Left colon (tissue), 2 donors: ENCODE measurements around the gene PLXNB3. TPM values are rescaled to one million over a fixed set of nuclear protein-coding genes. Genes with fewer than 3 reads are reported as not detected.

ENCODE experiments used
- ATAC-seq: fragments of 200-7000 bp; cut with Tn5 transposase; one replicate; pipeline ENCODE4 v1.9.1; 2020; ENCODE audit warnings: mild to moderate bottlenecking, moderate library complexity
- DNase-seq, 2 donors: peaks; one replicate each; pipeline ENCODE4 v3.0.0-alpha.2; 2020
- intact Hi-C, 2 donors: fragments of 100-400 bp; cut with DNase I in 1 of 2; cut with micrococcal nuclease in 1 of 2; formaldehyde crosslinking; loops; one replicate each; pipeline versions ENCODE4 v1.11.2 to v1.14.0; 2022; cut with DNase I, micrococcal nuclease
- total RNA-seq, 2 donors: library from RNA; stranded (reverse); fragmentation: NEBNext Ultra II Directional; extraction: Animal tissue kit (Norgen Biotek cat#: 25700); gene quantifications; one replicate each; pipeline ENCODE4 v1.2.1, GENCODE V29; 2021
- donor health status: DM: no; HTN: no; CAD: no.
- donor health status: DM: yes; HTN: yes; CAD: no.

Gene PLXNB3
- total RNA-seq, 2 donors from 2014 or later = 1.0 to 5.4 TPM

DNA sequence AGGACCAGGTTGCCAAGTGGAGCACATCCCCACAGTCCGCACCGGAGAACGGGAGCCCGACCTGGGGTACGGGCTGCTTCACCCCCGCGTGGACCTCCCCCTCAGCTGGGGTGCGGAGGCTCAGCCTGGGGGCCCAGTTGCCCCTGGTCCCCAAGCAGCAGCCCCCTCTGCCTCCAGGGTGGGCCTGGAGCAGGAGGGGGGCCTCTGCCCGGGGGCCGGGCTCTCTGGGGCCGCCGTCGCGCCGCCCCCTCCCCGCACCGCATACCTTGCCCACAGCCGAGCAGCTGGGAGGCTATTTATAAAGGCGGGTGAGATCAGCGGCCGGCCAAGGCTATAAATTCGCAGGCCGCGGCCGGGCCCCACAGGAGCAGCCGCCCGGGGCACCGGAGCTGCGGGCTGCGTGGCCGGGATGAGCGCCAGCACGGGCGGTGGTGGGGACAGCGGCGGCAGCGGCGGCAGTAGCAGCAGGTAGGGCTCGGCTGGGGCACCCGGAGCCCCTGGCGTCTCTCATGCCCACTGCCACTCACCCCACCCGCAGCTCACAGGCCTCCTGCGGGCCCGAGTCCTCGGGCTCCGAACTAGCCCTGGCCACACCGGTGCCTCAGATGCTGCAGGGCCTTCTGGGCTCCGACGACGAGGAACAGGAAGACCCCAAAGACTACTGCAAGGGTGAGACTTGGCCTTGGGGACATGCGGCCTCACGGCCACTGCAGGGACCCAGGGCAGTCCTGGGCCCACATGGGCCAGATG is 16.8 kb downstream of the PLXNB3 start, which contains the start of gene SRPK3:
SRPK3 (plus strand) TSS at position 364 of the 750 bp plus-strand sequence; CDS start at position 410, 46 bp downstream.
- peak; percentile 44 for ATAC-seq
- DNase-seq = no peak
- intact Hi-C loops = no loop called here

DNA sequence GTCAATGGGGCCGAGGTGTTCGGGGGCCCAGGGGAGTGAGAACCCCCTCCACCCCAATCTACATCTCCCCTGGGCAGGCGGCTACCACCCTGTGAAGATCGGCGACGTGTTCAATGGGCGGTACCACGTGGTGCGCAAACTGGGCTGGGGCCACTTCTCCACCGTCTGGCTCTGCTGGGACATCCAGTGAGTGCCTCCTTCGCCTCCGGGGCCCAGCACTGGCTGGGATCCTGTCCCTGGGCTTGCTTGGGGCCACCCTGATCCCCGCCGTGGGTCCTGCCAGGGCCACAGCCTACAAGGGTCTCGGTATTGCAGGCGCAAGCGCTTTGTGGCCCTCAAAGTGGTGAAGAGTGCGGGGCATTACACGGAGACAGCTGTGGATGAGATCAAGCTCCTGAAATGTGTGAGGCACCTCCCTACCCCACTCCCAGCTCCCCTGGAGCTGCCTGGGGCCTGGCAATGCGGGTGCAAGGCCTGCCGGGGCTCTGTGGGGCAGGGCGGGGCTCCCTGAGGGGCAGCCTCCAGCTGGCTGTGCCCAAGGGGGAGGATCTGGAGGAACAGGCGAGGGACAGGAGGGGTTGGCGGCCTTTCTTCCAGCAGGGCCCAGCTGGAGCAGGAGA is 17.5 kb downstream of the PLXNB3 start:
- DNase-seq (peak in 1 of 2 donors; percentile 29), ATAC-seq (peak; percentile 58)
- intact Hi-C loops = no loop called here

DNA sequence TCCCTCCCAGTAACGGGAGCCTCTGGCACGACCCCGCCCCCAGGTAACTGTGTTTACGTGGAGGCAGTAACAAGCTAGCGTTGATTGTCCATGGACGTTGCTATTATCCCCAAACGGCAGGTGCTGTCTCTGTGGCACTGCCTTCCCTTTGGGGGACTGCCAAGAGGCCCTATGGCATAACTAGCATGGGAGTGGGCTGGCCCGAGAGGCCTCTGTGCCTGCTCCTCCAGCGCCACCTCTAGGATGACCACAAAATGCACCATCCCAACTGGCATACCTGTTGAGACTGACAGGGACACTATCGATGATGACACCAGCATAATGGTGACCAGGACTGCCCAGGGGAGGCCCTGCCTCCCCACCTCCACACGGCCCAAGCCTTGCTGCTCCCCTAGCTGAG is 18.3 kb downstream of the PLXNB3 start:
- DNase-seq (peak in 1 of 2 donors; percentile 29), ATAC-seq (peak; percentile 25)
- intact Hi-C loops = no loop called here

DNA sequence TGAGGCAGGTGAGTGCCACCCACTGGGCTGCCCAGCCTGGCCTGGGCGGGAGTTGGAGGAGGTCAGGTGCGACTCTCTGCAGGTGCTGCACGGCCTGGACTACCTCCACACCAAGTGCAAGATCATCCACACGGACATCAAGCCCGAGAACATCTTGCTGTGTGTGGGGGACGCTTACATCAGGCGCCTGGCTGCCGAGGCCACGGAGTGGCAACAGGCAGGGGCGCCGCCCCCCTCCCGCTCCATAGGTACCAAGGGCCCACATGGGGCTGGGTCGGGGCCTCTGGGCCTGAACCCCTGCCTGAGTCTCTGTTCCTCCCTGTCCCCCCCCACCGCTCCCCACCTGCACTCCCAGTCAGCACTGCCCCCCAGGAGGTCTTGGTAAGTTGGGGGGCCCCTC is 18.8 kb downstream of the PLXNB3 start:
- ATAC-seq = no peak
- no peak for DNase-seq
- intact Hi-C loops = no loop called here

DNA sequence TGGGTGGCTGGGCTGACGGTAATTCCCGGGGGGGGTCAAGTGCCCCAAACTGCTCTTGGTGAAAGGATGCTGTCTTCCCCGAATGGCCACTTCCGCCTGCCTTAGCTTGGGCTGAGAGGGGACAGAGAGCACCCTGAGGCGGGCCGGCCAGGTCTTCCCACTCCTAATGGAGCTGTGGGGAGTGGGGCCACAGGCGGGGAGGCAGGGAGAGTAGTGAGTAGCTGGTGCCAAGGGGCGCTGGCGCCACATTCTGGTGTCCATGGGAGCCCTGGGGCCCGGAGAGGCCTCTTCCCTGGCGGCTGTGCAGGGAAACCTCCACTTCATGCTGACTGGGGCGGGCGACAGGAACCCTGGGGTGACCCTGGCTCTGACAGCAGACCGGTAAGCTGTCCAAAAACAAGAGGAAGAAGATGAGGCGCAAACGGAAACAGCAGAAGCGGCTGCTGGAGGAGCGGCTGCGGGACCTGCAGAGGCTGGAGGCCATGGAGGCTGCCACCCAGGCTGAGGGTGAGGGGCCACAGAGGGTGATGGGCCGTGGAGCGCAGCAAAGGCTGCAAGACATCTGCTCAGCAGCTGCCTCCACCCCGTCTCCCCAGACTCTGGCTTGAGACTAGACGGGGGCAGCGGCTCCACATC is 19.4 kb downstream of the PLXNB3 start:
- DNase-seq (no peak), ATAC-seq (no peak)
- intact Hi-C loops = no loop called here

DNA sequence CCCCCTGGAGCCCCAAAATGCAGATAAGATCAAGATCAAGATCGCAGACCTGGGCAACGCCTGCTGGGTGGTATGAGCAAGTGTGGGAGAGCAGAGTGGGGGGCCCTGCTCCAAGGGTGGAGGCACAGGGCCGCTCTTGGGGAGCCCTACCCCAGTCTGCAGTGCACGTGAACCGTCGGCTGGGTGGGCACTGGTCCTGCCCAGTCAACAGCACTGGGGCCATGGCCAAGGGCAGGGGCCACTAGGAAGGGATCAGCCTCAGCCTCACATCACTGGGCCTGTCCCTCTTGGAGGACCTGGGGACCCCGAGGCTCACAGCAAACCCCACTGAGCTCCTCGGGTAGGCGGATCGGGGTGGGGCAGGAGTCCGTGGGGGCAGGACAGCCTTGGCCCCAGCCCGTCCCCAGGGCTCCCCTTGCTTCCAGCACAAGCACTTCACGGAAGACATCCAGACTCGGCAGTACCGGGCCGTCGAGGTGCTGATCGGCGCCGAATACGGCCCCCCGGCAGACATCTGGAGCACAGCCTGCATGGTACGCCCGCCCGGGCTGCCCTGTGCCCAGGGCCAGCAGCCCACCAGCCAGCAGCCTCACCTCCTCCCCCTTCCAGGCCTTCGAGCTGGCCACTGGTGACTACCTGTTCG is 20.4 kb downstream of the PLXNB3 start:
- DNase-seq = no peak
- intact Hi-C loops = no loop called here
- ATAC-seq = no peak

DNA sequence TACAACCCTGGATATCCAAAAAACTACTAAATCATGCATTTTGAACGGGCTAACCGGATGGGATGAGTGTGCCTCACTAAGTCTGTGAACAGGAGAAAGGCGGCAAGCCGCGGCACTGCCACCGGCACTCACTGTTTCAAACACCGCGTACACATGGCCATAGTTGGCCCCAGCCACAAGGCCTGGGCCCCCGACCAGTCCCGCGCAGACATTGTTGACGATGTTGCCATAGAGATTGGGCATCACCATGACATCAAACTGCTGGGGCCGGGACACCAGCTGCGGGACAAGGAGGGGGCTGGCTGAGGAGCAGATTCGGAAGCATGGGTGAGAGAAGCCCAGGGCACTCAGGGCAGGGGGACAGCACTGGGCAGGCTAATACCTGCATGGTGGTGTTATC is 22.6 kb downstream of the PLXNB3 start:
- no peak for ATAC-seq
- no peak for DNase-seq
- intact Hi-C loops = no loop called here

DNA sequence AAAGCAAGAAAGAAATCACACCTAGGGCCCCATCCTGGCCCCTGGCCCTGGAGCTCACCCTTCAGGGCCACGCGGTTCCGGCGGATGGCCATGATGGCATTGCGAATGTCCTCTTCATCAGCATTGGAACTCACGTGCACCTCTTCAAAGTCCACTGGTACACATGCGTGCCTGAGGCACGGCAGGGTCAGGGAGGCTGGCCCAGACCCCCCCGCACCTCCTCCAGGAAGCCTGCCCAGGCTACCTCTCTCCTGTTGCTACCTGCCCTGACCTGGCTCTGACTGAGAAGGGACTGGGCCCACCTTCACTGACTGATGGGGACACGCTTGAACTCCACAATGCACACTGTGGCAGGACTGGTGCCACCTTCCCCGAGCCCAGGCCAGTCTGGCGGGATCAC is 25.6 kb downstream of the PLXNB3 start:
- DNase-seq = no peak
- no peak for ATAC-seq
- intact Hi-C loops = no loop called here

DNA sequence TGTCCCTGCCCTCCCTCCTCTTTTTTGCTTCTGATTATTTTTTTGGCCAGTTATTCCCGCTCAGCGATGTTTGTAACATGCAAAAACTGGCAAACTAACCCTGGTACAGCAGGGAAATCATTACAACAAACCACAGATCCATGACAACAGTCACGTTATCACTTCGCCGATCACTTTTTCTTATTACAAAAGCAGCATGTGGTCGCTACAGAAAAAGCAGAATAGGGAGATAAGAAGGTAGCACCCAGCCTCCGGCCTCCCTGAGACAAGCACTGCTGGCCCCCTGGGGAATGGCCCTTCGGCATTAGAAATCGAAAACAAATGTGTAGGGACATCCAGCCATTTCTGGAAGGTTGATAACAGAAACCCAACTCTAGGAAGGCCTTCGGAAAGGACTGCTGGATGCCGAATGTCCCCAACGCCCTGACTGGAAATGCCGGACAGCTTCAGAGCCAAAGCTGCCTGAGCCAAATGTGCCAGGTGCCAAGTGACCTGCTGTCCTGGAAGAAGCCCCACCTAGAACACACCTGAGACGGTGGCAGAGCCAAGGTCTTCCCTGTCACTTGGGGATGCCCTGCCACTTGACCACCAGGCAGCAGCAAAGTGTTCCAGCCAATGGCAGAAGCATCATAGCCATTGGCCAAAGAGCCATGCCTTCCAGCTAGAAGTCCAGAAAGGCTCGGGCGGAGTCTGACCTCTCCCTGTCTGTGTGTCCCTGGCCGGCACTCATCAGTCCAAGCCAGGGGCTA is 27.2 kb downstream of the PLXNB3 start:
- DNase-seq = no peak

DNA sequence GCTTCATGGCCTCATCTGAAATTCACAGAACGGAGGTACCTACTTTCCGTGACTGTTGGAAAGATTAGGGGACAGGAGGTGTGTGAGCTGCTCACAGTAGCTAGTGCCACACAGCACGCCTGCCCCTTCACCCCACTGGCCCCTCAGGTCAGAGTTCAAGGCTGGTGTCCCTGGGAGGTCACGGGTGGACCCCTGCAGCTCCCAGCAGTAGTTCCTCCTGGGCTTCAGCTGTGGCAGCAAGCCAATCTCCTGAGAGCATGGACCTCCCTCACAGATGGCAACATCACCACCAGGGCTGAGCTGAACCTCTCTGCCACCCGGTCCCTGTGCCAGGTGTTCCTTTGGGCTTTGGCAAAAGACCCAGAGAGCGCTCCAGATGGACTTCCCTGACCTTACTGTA is 28.3 kb downstream of the PLXNB3 start:
- no peak for ATAC-seq
- intact Hi-C loops = no loop called here
- DNase-seq = no peak

More for the DNA sequence above, 27.2 kb downstream of the PLXNB3 start:
- intact Hi-C loops = no loop called here
- no peak for ATAC-seq

DNA sequence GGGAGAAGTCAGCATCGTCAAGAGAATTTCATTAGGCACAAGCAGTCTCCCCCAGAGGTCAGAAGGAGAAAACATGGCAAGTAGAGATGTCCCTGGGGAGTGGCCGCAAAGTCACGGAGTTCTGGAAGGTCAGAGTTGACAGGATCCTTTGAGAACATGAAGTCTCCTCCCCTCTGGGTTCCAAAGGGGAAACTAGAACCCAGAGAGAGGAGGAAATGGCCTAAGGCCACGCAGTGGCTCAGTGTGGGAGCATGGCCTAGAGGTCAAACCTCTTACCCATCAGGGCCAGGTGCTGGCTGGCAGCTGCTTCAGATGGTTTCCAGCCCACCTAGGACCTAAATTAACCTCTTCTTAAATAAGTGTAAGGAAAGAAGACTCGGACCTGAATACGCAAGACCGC is 29.2 kb downstream of the PLXNB3 start:
- ATAC-seq (peak; percentile 26), DNase-seq (no peak)
- intact Hi-C loops = no loop called here

DNA sequence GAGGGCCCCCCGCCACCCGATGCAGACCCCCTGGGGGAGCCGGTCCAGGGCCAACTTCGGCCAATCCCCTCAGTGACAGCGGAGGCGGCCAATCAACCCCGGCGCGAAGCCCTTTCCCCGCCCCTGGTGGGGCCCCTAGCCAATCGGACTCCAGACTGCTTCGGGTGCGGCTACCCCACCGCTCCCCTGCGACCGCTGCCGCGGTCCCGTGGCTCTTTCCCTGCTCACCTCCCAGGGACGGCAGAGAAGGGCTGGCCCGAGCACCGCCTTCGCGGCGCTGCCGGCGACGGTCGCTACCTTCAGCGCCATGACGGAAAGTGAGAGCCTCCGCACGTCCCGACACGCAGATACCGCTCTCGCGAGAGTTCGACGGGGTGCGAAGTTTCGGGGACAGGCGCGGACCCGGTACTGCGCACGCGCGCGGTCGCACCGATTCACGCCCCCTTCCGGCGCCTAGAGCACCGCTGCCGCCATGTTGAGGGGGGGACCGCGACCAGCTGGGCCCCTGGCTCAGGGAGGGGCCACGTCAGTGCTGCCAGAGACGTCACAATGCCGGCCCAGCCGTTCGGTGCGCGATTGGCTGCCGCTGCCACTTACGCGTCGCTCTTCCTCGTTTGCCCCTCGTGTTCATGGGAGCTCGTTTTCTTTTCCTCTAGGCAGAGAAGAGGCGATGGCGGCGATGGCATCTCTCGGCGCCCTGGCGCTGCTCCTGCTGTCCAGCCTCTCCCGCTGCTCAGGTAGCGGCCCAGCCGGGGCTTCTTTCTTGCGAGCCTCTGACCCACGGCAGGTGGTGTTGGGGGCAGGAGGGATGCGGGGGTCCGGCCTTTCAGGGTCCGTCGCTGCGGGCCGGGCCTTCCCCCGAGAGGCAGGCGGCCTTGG is 30.2 kb downstream of the PLXNB3 start, which contains the start of the genes IDH3G and SSR4:
IDH3G (minus strand) TSS at position 358 of the 879 bp plus-strand sequence; CDS start at position 309, 49 bp downstream.
SSR4 (plus strand) TSS at position 651 of the 879 bp plus-strand sequence; CDS start at position 671, 20 bp downstream.
- DNase-seq (peak; percentile 93), ATAC-seq (peak; percentile 93)
- intact Hi-C loops = no loop called here

DNA sequence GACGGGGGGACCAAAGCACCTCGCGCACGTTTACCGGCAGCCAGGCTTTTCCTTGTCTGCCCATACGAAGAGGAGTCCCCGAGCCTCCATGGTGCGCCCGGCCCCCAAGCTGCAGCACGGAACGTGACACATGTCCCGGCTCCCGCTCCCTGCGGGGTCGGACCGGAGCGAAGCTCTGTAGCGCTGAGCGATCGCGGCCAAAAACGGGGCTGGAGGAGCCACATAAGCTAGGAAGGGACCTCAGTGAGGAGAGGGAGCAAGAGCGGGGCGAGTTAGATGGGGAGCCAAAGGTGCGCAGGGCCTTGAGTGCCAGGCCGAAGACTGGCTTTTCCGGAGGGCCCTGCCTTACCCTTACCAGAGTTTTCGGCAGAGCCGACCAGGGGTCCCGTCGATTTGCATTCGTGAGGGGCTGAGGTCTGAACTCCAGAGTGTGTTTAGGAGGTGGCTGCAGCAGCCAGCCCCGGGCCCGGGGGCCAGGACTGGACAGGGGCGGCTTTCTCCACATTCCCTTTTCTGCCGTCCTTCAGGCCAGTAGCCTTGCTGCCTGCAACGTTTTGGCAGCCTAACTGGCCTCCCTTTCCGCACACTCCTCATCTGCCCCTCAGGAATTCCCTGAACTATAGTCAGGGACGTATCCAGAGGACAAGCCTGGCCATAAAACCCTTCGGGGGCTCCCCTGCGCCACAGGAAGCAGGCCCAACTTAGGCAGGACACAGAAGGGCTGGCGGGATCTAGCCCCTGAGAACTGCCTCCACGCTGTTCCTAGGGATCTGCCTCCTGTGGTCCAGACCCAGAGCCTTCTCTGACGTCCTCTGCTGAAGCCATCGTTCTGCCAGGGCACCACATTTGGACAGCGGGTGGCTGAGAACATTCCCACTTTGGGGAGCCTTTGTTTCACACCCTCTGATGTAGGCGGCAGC is 31.1 kb downstream of the PLXNB3 start:
- ATAC-seq = peak; percentile 10
- no peak for DNase-seq
- intact Hi-C loops = no loop called here

DNA sequence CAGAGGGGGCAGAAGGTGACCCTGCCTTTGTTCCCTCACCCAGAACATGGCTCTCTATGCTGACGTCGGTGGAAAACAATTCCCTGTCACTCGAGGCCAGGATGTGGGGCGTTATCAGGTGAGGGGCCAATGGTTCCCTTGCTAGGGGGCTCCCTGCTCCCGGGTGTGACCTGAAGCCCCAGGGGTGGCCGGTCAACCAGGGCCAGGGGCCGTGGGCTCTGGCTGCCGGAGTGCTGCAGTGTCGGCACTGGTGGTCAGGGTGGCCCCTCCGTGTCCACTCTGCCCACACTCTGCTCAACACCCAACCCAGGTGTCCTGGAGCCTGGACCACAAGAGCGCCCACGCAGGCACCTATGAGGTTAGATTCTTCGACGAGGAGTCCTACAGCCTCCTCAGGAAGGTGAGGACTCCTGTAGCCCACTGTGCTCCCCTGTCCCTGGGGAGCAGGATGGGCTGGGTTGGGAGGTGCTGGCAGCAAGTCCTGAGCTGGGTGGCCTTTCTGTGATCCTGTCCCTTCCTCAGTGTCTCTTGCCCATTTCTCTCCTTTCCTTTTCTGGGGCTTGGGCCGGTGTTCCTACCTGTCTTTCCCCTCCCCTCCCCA is 33.5 kb downstream of the PLXNB3 start:
- intact Hi-C loops = no loop called here
- ATAC-seq (no peak), DNase-seq (no peak)

DNA sequence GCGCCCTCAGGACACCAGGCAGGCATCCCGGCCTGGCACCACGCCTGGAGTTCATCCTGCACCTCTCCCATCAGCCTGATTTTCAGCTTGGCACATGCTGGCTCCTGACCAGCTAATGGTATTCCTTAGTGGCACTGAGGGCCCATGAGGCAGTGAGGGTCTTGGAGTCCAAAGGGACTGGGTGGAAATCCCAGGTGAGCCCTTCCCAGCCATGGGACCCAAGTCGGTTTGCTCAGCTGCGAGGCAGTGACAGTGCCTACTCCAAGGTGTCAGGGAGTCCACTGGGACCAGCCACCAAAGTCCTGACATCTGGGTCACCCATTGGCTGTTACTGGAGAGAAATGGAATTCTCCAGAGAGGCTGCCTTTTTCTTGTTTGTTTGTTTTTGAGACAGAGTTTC is 35.3 kb downstream of the PLXNB3 start:
- no peak for DNase-seq
- ATAC-seq = no peak
- intact Hi-C loops = no loop called here

DNA sequence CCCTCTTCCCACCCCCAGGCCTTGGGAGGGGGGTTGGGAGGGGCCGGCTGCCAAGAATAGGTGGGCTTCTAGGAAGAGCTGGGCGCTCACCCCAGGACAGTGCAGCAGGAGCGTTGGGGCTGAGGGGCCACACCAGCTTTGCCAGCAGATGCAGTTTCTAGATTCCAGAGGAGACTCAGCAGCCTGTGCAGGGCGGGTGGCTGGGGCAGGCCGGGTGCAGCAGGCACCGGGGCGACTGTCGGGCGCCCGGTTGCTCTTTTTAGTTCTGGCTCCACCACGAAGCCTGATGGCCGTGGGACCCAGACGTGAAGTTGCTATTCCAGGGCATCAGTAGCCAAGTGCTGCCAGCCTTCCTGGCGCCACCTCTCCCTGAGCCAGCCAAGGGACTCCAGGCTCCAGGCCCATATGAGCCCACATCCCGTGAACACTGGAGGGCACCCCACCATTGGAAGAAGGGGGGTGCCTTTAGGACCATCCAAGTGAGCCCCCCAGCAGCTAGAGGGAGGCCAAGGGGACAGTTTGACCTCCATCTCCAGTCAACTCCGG is 36.2 kb downstream of the PLXNB3 start:
- intact Hi-C loops = no loop called here
- ATAC-seq (no peak), DNase-seq (no peak)
